22Rv1 (cell line): Measurements from ENCODE around the gene GOLGA6D.

ENCODE experiments used
- ZFX ChIP-seq: fragments of 450-650 bp; IDR thresholded peaks from 2 replicates; pipeline ENCODE4 v1.6.1; 2017; ENCODE audit warnings: antibody characterized with exemption, borderline replicate concordance
- TF ChIP-seq, protein P1 (sequence below): fragments of 450-650 bp; IDR thresholded peaks from 2 replicates; pipeline ENCODE4 v1.5.1; 2017; ENCODE audit warnings: mild to moderate bottlenecking

DNA sequence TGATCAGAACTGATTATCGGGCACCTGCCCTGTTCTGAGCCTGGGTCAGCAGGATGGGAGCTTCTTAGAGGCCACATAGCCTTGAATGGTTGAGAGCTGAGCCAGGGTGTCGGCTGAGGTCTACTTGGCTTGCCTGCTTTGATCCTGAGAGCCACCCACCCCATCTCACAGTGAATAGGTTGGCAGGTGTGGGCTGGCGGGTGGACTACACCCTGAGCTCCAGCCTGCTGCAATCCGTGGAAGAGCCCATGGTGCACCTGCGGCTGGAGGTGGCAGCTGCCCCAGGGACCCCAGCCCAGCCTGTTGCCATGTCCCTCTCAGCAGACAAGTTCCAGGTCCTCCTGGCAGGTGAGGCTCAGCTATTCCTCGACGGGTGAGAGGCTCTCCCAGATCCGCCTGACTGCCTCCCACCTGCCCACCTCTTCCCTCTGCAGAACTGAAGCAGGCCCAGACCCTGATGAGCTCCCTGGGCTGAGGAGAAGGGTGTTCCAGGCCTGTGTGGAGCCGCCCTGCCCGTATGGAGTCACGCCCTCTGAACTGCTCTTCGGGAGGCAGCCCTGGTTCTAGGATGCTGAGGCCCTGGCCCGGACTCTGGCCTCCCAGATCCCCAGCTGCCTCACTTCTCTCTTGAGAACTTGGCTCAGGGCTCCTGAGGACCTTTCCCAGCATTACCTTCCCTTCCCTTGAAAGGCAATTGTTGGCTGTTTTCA is 57.1 kb downstream of the GOLGA6D start:
- TF ChIP-seq, protein P1, sequence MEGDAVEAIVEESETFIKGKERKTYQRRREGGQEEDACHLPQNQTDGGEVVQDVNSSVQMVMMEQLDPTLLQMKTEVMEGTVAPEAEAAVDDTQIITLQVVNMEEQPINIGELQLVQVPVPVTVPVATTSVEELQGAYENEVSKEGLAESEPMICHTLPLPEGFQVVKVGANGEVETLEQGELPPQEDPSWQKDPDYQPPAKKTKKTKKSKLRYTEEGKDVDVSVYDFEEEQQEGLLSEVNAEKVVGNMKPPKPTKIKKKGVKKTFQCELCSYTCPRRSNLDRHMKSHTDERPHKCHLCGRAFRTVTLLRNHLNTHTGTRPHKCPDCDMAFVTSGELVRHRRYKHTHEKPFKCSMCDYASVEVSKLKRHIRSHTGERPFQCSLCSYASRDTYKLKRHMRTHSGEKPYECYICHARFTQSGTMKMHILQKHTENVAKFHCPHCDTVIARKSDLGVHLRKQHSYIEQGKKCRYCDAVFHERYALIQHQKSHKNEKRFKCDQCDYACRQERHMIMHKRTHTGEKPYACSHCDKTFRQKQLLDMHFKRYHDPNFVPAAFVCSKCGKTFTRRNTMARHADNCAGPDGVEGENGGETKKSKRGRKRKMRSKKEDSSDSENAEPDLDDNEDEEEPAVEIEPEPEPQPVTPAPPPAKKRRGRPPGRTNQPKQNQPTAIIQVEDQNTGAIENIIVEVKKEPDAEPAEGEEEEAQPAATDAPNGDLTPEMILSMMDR = no peak
- no peak for TF ChIP-seq ZFX
